Measurements from ENCODE around the gene TREML4. TPM values are rescaled to one million over a fixed set of nuclear protein-coding genes. Genes with fewer than 3 reads are reported as not detected.
"Not testable (repeated sequence)": the region's sequence is repeated elsewhere in the genome, so short reads cannot be mapped to it uniquely, and the experiment has no call there.

Gene TREML4
- total RNA-seq, 2 donors from 2014 or later, result not detected

DNA sequence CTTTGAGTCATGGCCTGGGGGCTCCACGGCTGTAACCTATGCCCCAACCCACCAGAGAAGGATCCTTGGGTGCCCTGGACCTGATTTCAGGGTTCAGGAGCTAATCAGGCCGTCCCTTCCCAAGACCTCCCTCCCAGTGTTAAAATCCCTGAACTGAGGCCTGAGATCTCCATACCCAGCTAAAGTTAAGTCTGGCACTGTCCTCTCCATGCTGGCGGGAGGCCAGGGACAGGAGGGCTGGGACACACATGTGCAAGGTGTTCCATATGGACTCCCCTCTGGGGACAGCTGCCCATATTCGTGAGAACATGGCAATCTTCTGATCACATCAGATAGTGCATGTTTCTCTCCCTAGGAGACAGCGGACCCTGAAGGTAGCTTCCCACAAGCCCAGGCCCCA lies 11.5 kb upstream of the TREML4 start:
- peaks cover 14% of the 10 kb centered on the region for H3K9me3 Mint-ChIP-seq
- H3K36me3 Mint-ChIP-seq, result peaks cover 14% of the 10 kb centered on the region
- no peak overlapping the region for H3K4me3 Mint-ChIP-seq
- H3K27me3 Mint-ChIP-seq, result peaks cover 0 to 13% of the 10 kb centered on the region in 2 donors
- no peaks in the 10 kb centered on the region for H3K4me1 Mint-ChIP-seq (ENCODE audit: low read depth in 2 of 2)
- no peak for DNase-seq (ENCODE audit: low spot score)
- no peak for ATAC-seq
- H3K27ac Mint-ChIP-seq, result no peak overlapping the region

DNA sequence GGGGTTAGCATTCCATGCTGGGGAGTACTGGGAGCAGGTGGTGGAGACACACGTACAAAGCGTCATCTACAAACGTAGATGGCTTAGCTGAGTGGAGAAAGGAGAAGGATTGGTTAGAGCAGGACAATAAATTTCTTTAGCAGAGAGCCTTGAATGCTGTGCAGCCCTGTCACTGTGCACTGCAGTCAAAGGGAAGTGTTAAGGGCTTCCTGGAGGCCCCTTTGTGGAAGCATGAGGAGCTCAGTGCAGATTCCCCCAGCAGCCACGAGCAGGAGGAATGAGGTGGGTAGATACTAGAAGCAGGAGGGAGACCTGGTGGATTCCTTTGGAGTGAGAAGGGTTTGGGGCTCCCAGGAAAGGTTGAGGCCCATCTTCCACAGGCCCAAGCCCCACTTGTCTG lies 6.1 kb upstream of the TREML4 start:
- ATAC-seq, result no peak

DNA sequence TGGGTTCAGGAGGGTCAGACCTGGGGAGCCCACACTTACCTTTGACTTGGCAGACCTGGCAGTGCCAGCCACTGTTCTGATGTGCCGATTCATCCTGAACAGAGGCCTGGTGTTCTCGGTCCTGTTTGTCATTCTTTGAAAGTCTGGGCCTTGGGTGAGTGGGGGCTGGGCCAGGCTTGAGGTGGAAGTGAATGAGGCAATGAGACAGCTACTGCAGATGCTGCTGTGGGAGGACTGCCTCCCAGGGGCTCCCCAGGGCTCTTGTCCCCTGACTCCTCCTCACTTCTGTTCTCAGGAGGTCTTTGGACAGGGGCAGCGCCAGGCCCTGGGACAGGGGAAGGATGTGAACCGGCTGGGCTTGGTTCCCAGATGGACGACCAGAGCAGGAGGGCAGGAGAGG lies 5.6 kb upstream of the TREML4 start:
- Mint-ChIP-seq H3K9me3 (peaks cover 4% of the 10 kb centered on the region), H3K4me1 (ENCODE audit: low read depth in 2 of 2) (peaks cover 0 to 5% of the 10 kb centered on the region in 2 donors), H3K36me3 (no peaks in the 10 kb centered on the region), H3K4me3 (no peak overlapping the region), H3K27ac (peak overlapping the region in 1 of 2 donors; percentile 81), H3K27me3 (peaks cover 0 to 3% of the 10 kb centered on the region in 2 donors)
- DNase-seq (ENCODE audit: low spot score) (no peak), ATAC-seq (peak in 1 of 2 donors; percentile 33)

More for the DNA sequence above, 6.1 kb upstream of the TREML4 start:
- H3K36me3 Mint-ChIP-seq, result no peaks in the 10 kb centered on the region
- H3K4me1 Mint-ChIP-seq (ENCODE audit: low read depth in 2 of 2), result peaks cover 0 to 5% of the 10 kb centered on the region in 2 donors
- H3K27ac Mint-ChIP-seq, result peak overlapping the region in 1 of 2 donors; percentile 81
- peaks cover 0 to 3% of the 10 kb centered on the region in 2 donors for H3K27me3 Mint-ChIP-seq
- no peak overlapping the region for H3K4me3 Mint-ChIP-seq
- no peak for DNase-seq (ENCODE audit: low spot score)
- peaks cover 4% of the 10 kb centered on the region for H3K9me3 Mint-ChIP-seq

DNA sequence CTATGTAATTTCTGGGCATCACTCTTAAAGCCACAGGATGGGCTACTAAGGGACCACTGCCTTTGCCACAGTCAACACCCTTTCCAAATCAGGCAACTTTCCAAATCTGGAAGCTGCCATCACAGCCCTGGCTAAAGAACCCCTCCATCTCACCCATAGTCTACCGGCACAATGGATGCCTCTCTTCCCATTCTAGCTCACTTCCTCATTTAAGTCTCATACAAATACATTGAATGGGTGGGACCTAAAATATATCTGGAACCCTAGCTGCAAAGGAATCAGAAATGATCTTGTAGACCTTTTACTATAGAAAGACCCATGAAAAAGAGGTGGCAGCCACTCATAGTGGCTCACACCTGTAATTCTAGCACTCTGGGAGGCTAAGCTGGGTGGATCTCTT lies 3.3 kb upstream of the TREML4 start:
- Mint-ChIP-seq H3K4me3 (no peak overlapping the region), H3K27me3 (peaks cover 0 to 3% of the 10 kb centered on the region in 2 donors), H3K36me3 (no peaks in the 10 kb centered on the region), H3K4me1 (ENCODE audit: low read depth in 2 of 2) (peaks cover 7 to 13% of the 10 kb centered on the region in 2 donors), H3K27ac (peak overlapping the region in 1 of 2 donors; percentile 81), H3K9me3 (peaks cover 4% of the 10 kb centered on the region)
- no peak for ATAC-seq
- no peak for DNase-seq (ENCODE audit: low spot score)

DNA sequence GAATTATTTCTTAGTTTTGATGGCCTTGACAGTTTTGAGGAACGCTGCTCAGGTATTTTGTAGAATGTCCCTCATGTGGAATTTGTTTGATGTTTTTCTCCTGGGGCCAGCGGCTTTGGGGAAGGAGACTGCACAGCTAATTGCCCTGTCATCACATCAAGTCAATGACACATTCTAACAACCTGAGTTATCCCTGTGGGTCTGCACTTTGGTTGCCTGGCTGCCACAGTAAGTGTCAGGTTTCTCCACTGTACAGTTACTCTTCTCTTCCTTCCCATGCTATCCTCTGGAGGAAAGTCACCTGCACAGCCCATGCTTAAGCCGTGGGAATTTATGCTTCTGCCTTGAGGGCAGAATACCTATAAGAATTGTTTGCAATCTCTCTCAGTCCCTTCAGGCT lies 1.4 kb upstream of the TREML4 start:
- Mint-ChIP-seq H3K36me3 (no peaks in the 10 kb centered on the region), H3K27ac (no peak overlapping the region), H3K4me1 (ENCODE audit: low read depth in 2 of 2) (peaks cover 12 to 22% of the 10 kb centered on the region in 2 donors), H3K27me3 (peaks cover 0 to 2% of the 10 kb centered on the region in 2 donors), H3K4me3 (no peak overlapping the region), H3K9me3 (no peaks in the 10 kb centered on the region)
- no peak for DNase-seq (ENCODE audit: low spot score)
- no peak for ATAC-seq

DNA sequence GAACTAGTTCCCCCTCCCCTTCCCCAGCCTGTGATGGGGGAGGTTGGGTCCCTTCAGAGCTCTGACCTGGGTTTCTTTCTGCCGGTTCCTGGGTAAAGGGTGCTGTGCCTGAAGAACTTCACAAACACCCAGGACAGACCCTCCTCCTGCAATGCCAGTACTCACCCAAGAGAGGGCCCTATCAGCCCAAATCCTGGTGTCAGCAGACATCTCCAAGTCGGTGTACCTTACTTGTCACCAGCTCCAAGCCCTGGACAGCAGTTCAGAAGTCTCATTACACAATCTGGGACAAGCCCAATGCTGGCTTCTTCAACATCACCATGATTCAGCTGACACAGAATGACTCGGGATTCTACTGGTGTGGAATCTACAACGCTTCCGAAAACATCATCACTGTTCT lies 467 bp downstream of the TREML4 start:
- ATAC-seq (no peak), DNase-seq (ENCODE audit: low spot score) (no peak)
- Mint-ChIP-seq H3K27me3 (no peaks in the 10 kb centered on the region), H3K36me3 (no peaks in the 10 kb centered on the region), H3K4me1 (ENCODE audit: low read depth in 2 of 2) (peaks cover 25 to 26% of the 10 kb centered on the region in 2 donors), H3K9me3 (no peaks in the 10 kb centered on the region), H3K27ac (no peak overlapping the region), H3K4me3 (no peak overlapping the region)

DNA sequence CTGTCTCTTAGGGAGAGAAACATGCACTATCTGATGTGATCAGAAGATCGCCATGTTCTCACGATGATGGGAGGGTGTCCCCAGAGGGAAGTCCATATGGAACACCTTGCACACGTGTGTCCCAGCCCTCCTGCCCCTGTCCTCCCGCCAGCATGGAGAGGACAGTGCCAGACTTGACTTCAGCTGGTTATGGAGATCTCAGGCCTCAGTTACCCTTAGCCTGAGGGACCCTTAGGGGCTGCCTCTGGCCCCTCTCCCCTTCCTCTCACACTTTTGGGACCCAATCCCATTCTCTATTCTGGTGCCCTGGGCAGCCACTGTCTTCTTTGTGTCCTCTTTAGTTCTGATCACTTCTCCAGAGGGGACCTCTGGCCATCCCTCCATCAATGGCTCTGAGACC lies 1.6 kb downstream of the TREML4 start:
- H3K4me1 Mint-ChIP-seq (ENCODE audit: low read depth in 2 of 2), result peaks cover 25 to 26% of the 10 kb centered on the region in 2 donors
- DNase-seq (ENCODE audit: low spot score), result no peak
- no peaks in the 10 kb centered on the region for H3K9me3 Mint-ChIP-seq
- H3K4me3 Mint-ChIP-seq, result no peak overlapping the region
- no peaks in the 10 kb centered on the region for H3K36me3 Mint-ChIP-seq
- H3K27me3 Mint-ChIP-seq, result no peaks in the 10 kb centered on the region
- no peak for ATAC-seq
- no peak overlapping the region for H3K27ac Mint-ChIP-seq

DNA sequence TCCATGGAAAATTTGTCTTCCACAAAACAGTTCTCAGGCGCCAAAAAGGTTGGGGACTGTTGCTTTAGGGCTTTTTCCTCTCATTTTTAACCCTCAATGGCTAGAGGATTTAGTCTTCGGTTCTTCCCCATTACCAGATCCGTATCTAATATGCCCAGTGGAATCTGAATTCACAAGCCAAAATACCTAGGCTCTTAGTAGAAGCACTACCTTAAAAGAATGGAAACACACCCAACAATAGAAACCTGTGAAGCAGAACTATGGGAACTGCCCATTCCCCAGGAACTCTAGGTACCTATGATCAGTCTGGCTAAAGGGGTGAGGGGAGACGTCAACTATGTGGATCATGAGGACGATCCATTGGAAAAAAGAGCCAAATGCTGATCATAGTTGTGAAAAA lies 3.1 kb downstream of the TREML4 start:
- H3K27me3 Mint-ChIP-seq, result no peaks in the 10 kb centered on the region
- ATAC-seq (no peak), DNase-seq (ENCODE audit: low spot score) (no peak)
- H3K36me3 Mint-ChIP-seq, result no peaks in the 10 kb centered on the region
- H3K27ac Mint-ChIP-seq, result peak overlapping the region in 1 of 2 donors; percentile 32
- peaks cover 25 to 26% of the 10 kb centered on the region in 2 donors for H3K4me1 Mint-ChIP-seq (ENCODE audit: low read depth in 2 of 2)
- no peaks in the 10 kb centered on the region for H3K9me3 Mint-ChIP-seq
- no peak overlapping the region for H3K4me3 Mint-ChIP-seq

DNA sequence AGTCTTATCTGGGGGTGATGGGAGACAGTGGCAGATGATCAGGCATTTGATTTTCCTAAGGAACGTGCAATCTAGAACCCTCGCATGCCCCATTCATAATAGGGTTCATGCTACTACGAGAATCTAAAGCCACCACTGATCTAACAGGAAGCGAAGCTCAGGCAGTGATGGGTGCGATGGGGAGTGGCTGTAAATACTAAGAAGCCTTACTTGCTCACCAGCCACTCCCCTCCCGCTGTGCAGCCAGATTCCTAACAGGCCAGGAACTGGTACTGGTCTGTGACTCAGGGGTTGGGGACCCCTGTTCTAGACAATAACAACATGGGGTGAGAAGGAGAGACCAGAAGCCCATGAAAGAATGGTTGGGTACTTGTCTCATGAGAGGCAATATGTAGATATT lies 4.5 kb downstream of the TREML4 start:
- peaks cover 0 to 4% of the 10 kb centered on the region in 2 donors for H3K27me3 Mint-ChIP-seq
- no peaks in the 10 kb centered on the region for H3K36me3 Mint-ChIP-seq
- peak overlapping the region; percentile 76 to 82 for H3K27ac Mint-ChIP-seq
- H3K4me1 Mint-ChIP-seq (ENCODE audit: low read depth in 2 of 2), result peaks cover 24 to 26% of the 10 kb centered on the region in 2 donors
- peak; percentile 61 to 79 for ATAC-seq
- no peaks in the 10 kb centered on the region for H3K9me3 Mint-ChIP-seq
- no peak for DNase-seq (ENCODE audit: low spot score)
- H3K4me3 Mint-ChIP-seq, result peak overlapping the region; percentile 40

DNA sequence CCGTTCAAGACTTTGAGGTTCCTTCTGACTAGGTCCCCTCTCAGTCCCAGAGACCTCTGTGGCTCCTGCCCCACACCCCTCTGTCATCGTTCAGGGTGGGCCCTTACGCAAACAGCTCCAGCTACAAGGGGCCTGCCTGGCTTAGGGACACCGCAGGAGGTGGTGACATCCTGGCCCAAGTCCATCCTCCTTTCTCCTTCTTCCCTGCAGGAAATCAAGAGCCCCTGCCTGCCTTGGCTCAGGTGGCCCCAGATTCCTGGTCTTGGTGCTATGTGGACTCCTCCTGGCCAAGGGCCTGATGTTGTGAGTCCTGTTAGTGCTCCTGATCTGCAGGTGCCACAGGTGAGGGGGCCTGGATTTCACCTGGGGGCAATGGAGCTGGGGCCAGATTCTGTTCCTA lies 8.1 kb downstream of the TREML4 start:
- peak overlapping the region in 1 of 2 donors; percentile 62 for H3K27ac Mint-ChIP-seq
- ATAC-seq, result no peak
- peaks cover 0 to 13% of the 10 kb centered on the region in 2 donors for H3K27me3 Mint-ChIP-seq
- peaks cover 10 to 18% of the 10 kb centered on the region in 2 donors for H3K4me1 Mint-ChIP-seq (ENCODE audit: low read depth in 2 of 2)
- no peak overlapping the region for H3K4me3 Mint-ChIP-seq
- no peaks in the 10 kb centered on the region for H3K9me3 Mint-ChIP-seq
- H3K36me3 Mint-ChIP-seq, result no peaks in the 10 kb centered on the region
- no peak for DNase-seq (ENCODE audit: low spot score)

DNA sequence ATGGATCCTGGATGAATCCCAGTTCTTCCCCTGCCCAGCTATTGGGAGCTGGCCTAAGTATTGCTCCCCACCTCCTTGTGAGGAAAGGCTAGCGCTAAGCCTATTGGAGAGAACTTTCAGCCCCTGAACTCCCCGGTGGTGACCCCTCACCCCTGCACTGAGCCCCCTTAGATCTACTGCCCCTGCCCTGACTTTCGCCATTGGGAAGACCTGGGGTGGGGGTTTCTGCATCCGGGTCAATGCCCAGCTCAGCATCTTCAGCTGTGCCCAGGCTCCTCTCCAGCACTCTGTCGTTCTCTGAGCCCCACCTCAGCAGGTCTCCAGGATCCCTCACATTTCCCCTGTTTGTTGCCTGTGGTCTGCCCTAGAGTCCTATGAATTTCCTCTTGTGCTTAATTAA lies 9.0 kb downstream of the TREML4 start:
- Mint-ChIP-seq H3K27me3 (peaks cover 0 to 13% of the 10 kb centered on the region in 2 donors), H3K4me3 (no peak overlapping the region), H3K9me3 (no peaks in the 10 kb centered on the region), H3K36me3 (no peaks in the 10 kb centered on the region), H3K4me1 (ENCODE audit: low read depth in 2 of 2) (peaks cover 7 to 11% of the 10 kb centered on the region in 2 donors), H3K27ac (peak overlapping the region in 1 of 2 donors; percentile 62)
- DNase-seq (ENCODE audit: low spot score) (no peak), ATAC-seq (no peak)

DNA sequence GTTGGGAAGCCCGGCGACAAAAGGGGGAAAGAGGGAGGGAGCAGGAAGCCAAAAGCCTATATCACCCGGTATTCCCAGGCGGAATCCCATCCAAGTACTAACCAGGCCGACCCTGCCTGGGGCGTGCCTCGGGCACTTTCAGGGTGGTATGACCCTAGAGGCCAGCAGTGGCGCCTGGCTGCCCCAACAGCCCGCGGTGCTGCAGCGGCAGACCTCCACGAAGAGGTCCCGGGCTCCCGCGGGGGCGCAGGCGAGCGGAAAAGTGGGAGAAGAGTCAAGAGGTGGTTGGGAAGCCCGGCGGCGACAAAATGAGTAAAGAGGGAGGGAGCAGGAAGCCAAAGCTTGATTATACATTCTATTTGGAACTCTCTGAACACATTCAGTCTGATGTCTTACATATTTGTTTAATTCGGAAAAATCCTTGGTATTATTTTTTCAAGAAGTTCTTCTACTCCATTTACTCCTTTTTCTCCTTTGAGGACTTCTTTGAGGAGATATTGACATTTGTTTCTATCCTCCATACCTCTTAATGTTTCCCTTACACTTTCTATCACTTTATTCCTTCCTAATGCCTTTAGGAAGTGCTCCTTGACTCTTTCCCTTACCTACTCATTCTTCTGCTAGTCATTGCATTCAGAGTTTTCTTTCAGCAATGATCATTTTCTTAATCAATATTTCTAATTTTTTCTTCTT lies 11.5 kb downstream of the TREML4 start:
- Mint-ChIP-seq H3K9me3 (no peaks in the 10 kb centered on the region), H3K27me3 (peaks cover 0 to 13% of the 10 kb centered on the region in 2 donors), H3K4me1 (ENCODE audit: low read depth in 2 of 2) (peaks cover 8 to 10% of the 10 kb centered on the region in 2 donors), H3K27ac (no peak overlapping the region), H3K36me3 (no peaks in the 10 kb centered on the region), H3K4me3 (no peak overlapping the region)
- DNase-seq (ENCODE audit: low spot score) (no peak), ATAC-seq (no peak)

DNA sequence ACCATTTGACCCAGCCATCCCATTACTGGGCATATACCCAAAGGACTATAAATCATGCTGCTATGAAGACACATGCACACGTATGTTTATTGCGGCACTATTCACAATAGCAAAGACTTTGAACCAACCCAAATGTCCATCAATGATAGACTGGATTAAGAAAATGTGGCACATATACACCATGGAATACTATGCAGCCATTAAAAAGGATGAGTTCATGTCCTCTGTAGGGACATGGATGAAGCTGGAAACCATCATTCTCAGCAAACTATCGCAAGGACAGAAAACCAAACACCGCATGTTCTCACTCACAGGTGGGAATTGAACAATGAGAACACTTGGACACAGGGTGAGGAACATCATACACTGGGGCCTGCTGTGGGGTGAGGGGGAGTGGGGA lies 18.4 kb downstream of the TREML4 start:
- not testable (repeated sequence) for H3K27ac Mint-ChIP-seq

DNA sequence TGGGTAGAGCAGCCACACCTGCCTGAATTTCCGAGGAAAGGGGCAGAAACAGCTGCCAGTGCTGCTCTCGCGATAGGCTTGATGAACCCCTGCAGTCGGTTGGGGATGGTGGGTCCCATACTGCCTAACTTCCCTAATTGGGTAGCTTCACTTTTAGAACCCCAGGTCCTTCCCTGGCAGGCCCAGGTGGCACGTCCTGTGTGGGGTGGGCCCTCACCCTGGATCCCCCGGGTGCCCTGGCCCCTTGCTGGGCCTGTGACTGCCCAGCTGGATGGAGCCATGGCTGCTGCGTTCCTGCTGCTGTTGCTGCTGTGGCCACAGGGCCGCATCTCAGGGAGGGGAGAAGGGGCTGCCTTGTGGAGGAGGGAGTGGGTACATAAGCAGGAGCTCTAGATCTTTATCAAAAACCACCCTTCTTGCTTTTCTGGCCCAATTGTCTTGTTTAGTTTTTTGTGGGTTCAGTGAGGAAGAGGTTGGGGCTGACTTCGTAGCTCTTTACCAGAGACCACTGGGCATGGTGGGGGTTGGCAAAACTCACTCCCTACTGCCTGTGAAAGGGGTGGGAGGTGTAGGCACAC lies 19.2 kb downstream of the TREML4 start:
- Mint-ChIP-seq H3K27ac (no peak overlapping the region), H3K4me1 (ENCODE audit: low read depth in 2 of 2) (peaks cover 25 to 27% of the 10 kb centered on the region in 2 donors), H3K4me3 (no peak overlapping the region), H3K36me3 (peaks cover 3% of the 10 kb centered on the region), H3K27me3 (peaks cover 1 to 9% of the 10 kb centered on the region in 2 donors), H3K9me3 (peaks cover under 1% of the 10 kb centered on the region)
- DNase-seq (ENCODE audit: low spot score) (no peak), ATAC-seq (peak in 1 of 2 donors; percentile 57)

More for the DNA sequence above, 18.4 kb downstream of the TREML4 start:
- peaks cover 25 to 27% of the 10 kb centered on the region in 2 donors for H3K4me1 Mint-ChIP-seq (ENCODE audit: low read depth in 2 of 2)
- H3K36me3 Mint-ChIP-seq; ATAC-seq; H3K9me3 Mint-ChIP-seq; H3K27me3 Mint-ChIP-seq; DNase-seq (ENCODE audit: low spot score); H3K4me3 Mint-ChIP-seq: not testable (repeated sequence)

Data from natural killer cell treated with Interleukin-12 subunit alpha and Interleukin-12 subunit beta and Interleukin-15 and Interleukin-18, amount 100 ng/mL, for 72 hours (primary cell).